GM18498 (cell line): ENCODE results near the gene PLSCR3.
"Not testable (repeated sequence)": the region's sequence is repeated elsewhere in the genome, so short reads cannot be mapped to it uniquely, and the experiment has no call there.

Source experiments
- ATAC-seq: cut with Tn5 transposase; IDR thresholded peaks from one replicate; pipeline ENCODE4 v1.9.1; 2021; ENCODE audit warnings: mild to moderate bottlenecking, moderate library complexity; ENCODE audit not compliant: unreplicated experiment

PLSCR3 gene

GRCh38 chr17:7382901-7383300, 11.4 kb downstream of the PLSCR3 start:
- no peak for ATAC-seq

GRCh38 chr17:7380855-7381683, 13.3 kb downstream of the PLSCR3 start, which contains the start of gene TNK1:
TSS of gene TNK1 (plus strand) at chr17:7381089. CDS start at chr17:7382927, 1,838 bp downstream.
- no peak for ATAC-seq

GRCh38 chr17:7380321-7380720, 14.0 kb downstream of the PLSCR3 start:
- ATAC-seq = no peak

GRCh38 chr17:7379134-7379533, 15.2 kb downstream of the PLSCR3 start:
- ATAC-seq = no peak

- no peak for ATAC-seq
Observed at GRCh38 chr17:7374353-7374752, 20.0 kb downstream of the PLSCR3 start.

GRCh38 chr17:7370853-7371252, 23.5 kb downstream of the PLSCR3 start:
- ATAC-seq = no peak

GRCh38 chr17:7369825-7370224, 24.5 kb downstream of the PLSCR3 start:
- no peak for ATAC-seq

- ATAC-seq = not testable (repeated sequence)
Observed at GRCh38 chr17:7368599-7368994, 25.7 kb downstream of the PLSCR3 start.

GRCh38 chr17:7367918-7368598, 26.3 kb downstream of the PLSCR3 start:
- no peak for ATAC-seq

GRCh38 chr17:7367083-7367482, 27.2 kb downstream of the PLSCR3 start:
- no peak for ATAC-seq

GRCh38 chr17:7365963-7366362, 28.4 kb downstream of the PLSCR3 start:
- not testable (repeated sequence) for ATAC-seq

GRCh38 chr17:7363311-7363710, 31.0 kb downstream of the PLSCR3 start:
- ATAC-seq = no peak

- no peak for ATAC-seq
Observed at GRCh38 chr17:7361906-7362305, 32.4 kb downstream of the PLSCR3 start.

GRCh38 chr17:7357381-7357780, 36.9 kb downstream of the PLSCR3 start:
- ATAC-seq = no peak

- ATAC-seq = no peak
Observed at GRCh38 chr17:7356756-7357155, 37.6 kb downstream of the PLSCR3 start.

- no peak for ATAC-seq
Observed at GRCh38 chr17:7356072-7356549, 38.2 kb downstream of the PLSCR3 start.

GRCh38 chr17:7355573-7355972, 38.8 kb downstream of the PLSCR3 start:
- ATAC-seq = no peak

- ATAC-seq = no peak
Observed at GRCh38 chr17:7355053-7355452, 39.3 kb downstream of the PLSCR3 start, which contains the start of gene TMEM95. TSS of gene TMEM95 (plus strand) at chr17:7355156. CDS start at chr17:7355205, 49 bp downstream.

- ATAC-seq = no peak
Observed at GRCh38 chr17:7354262-7354843, 40.0 kb downstream of the PLSCR3 start.

- no peak for ATAC-seq
Observed at GRCh38 chr17:7352910-7353635, 41.3 kb downstream of the PLSCR3 start.

- ATAC-seq = no peak
Observed at GRCh38 chr17:7352503-7352889, 41.8 kb downstream of the PLSCR3 start.
